ENCODE results near the gene RNF207. TPM values are rescaled to one million over a fixed set of nuclear protein-coding genes. Genes with fewer than 3 reads are reported as not detected.

Gene RNF207
- total and polyA plus RNA-seq, 2 experiments from 2014 or later = 29.3 to 30.9 TPM

DNA sequence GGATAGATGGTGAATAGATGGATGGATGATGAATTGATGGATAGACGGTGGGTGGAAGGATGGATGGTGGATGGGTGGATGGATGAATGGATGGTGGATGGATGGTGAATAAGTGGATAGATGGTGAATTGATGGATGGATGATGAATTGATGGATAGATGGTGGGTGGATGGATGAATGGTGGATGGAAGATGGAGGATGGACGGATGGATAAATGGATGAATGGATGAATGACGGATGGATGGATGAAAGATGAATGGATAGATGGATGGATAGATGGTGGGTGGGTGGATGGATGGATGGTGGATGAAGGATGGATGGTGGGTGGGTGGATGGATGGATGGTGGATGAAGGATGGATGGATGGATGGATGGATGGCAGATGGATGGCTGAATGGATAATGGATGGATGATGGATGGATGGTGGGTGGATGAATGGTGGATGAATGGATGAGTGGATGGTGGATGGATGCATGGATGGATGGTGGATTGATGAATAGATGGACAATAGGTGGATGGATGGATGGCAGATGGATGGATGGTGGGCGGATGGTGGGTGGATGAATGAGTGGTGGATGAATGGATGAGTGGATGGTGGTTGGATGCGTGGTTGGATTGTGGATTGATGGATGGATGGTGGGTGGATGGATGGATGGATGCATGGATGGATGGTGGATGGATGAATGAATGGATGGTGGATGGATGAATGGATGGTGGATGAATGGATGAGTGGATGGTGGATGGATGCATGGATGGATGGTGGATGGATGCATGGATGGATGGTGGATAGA, 31.1 kb upstream of the RNF207 start:
- 98% methylated on average over 5 of the region's 5 CpGs for WGBS (ENCODE audit: low lambda C conversion rate, missing lambda C conversion rate)
- H3K4me1 ChIP-seq (ENCODE audit: insufficient read depth) = peaks cover 6% of the 10 kb centered on the region
- TF ChIP-seq EZH2phosphoT487 (IDR thresholded peaks at IDR 0.05; ENCODE audit: low read depth, severe bottlenecking, unreplicated experiment) (no peak), EZH2 (IDR thresholded peaks at IDR 0.05; ENCODE audit: borderline replicate concordance) (no peak), CTCF (IDR thresholded peaks at IDR 0.05; ENCODE audit: poor library complexity) (no peak)

DNA sequence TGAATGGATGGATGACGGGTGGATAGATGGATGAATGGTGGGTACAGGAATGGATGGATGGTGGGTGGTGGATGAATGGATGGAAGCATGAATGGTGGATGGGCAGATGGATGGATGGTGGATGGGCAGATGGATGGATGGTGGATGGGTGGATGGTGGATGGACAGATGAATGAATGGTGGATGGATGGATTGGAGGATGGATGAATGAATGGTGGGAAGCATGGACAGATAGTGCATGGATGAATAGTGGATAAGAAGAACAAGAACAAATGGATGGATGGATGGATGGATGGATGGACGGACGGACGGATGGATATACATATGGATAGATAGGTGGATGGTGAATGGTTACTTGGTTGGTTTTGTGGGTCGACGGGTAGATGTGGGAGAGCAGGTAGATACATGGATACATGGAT, 30.5 kb upstream of the RNF207 start:
- Histone ChIP-seq H3K4me3 (no peak overlapping the region), H3K79me2 (no peaks in the 10 kb centered on the region), H3K9me3 (ENCODE audit: low read depth) (no peaks in the 10 kb centered on the region), H4K20me1 (ENCODE audit: insufficient read depth, poor library complexity, severe bottlenecking) (no peaks in the 10 kb centered on the region), H3K27me3 (peaks cover 39% of the 10 kb centered on the region), H2AFZ (no peak overlapping the region), H3K4me1 (ENCODE audit: insufficient read depth) (peaks cover 6% of the 10 kb centered on the region), H3K4me2 (no peak overlapping the region), H3K27ac (no peak overlapping the region), H3K9me2 (replicated peaks; ENCODE audit: insufficient read depth) (no peaks in the 10 kb centered on the region), H3K36me3 (replicated peaks; ENCODE audit: insufficient read depth, low read depth) (no peaks in the 10 kb centered on the region)
- no peak for TF ChIP-seq EZH2 (IDR thresholded peaks at IDR 0.05; ENCODE audit: borderline replicate concordance)
- DNase-seq (ENCODE audit: low spot score) = no peak
- WGBS (ENCODE audit: low lambda C conversion rate, missing lambda C conversion rate) = 96% methylated on average over 5 of the region's 6 CpGs

More for the DNA sequence above, 31.1 kb upstream of the RNF207 start:
- H3K27me3 ChIP-seq = peaks cover 37% of the 10 kb centered on the region
- no peak overlapping the region for H2AFZ ChIP-seq
- no peak overlapping the region for H3K27ac ChIP-seq
- H3K79me2 ChIP-seq = no peaks in the 10 kb centered on the region
- no peaks in the 10 kb centered on the region for H4K20me1 ChIP-seq (ENCODE audit: insufficient read depth, poor library complexity, severe bottlenecking)
- no peak overlapping the region for H3K4me3 ChIP-seq
- no peaks in the 10 kb centered on the region for H3K9me2 ChIP-seq (replicated peaks; ENCODE audit: insufficient read depth)
- H3K9me3 ChIP-seq (ENCODE audit: low read depth) = no peaks in the 10 kb centered on the region
- no peak for DNase-seq (ENCODE audit: low spot score)
- no peaks in the 10 kb centered on the region for H3K36me3 ChIP-seq (replicated peaks; ENCODE audit: insufficient read depth, low read depth)
- H3K4me2 ChIP-seq = no peak overlapping the region

DNA sequence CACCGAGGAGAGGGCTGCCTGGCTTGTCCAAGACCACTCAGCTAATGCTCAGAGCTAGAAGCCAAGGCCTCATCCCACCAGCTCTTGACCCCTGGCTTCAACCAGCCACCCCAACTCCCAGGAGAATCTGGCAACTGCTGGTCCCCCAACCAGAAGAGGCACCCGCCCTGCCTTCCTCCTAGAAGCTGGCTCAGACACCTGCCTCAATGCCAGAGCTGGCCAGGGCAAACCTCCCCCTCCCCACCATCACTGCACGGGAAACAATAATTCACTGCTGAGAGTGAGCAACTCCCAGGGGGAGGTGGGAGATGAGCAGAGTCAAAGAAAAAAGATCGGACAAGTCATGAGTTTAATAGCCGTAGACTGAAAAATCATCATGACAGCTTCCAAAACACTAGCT, 29.1 kb upstream of the RNF207 start:
- DNase-seq (ENCODE audit: low spot score) = no peak
- WGBS (ENCODE audit: low lambda C conversion rate, missing lambda C conversion rate) = 79% methylated on average over 5 of the region's 5 CpGs
- no peaks in the 10 kb centered on the region for H3K9me2 ChIP-seq (replicated peaks; ENCODE audit: insufficient read depth)
- H3K4me3 ChIP-seq = no peak overlapping the region
- no peak overlapping the region for H2AFZ ChIP-seq
- no peaks in the 10 kb centered on the region for H3K79me2 ChIP-seq
- no peaks in the 10 kb centered on the region for H3K9me3 ChIP-seq (ENCODE audit: low read depth)
- peaks cover 12% of the 10 kb centered on the region for H3K4me1 ChIP-seq (ENCODE audit: insufficient read depth)
- H4K20me1 ChIP-seq (ENCODE audit: insufficient read depth, poor library complexity, severe bottlenecking) = peaks cover 3% of the 10 kb centered on the region
- H3K4me2 ChIP-seq = no peak overlapping the region
- H3K36me3 ChIP-seq (replicated peaks; ENCODE audit: insufficient read depth, low read depth) = no peaks in the 10 kb centered on the region
- peaks cover 53% of the 10 kb centered on the region for H3K27me3 ChIP-seq
- TF ChIP-seq EZH2phosphoT487 (IDR thresholded peaks at IDR 0.05; ENCODE audit: low read depth, severe bottlenecking, unreplicated experiment) (no peak), CTCF (IDR thresholded peaks at IDR 0.05; ENCODE audit: poor library complexity) (no peak), EZH2 (IDR thresholded peaks at IDR 0.05; ENCODE audit: borderline replicate concordance) (no peak)
- no peak overlapping the region for H3K27ac ChIP-seq

DNA sequence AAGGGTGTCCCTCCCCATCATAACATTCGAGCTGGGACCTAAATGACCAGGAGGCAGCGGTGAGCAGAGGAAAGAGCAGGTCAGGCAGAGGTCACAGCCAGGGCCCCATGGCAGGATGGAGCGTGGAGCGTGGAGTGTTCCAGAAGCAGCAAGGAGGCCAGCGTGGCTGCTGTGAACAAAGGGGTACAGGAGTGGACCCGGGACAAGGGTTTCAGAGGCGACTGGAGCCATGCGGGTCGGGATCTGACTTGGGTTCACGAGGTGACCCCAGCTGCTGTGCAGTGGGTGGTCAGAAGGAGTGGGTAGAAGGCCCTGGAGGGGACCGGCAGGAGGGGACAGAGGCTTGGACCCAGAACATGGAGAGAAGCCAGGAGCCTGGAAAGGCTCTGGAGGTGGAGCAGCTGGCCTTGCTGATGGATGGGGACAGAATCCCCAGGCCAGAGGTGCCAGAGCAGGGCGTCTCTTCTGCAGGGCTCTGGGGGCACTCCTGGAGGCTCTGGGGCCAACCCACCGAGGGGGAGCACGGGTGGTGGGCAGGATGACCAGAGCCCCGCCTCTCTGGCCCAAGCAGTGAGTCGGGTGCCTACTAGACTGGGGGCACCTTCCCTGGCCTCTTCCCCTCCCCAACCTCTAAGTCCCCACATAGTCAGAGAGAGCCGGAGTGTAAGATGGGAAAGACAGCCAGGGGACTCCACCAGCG, 28.1 kb upstream of the RNF207 start:
- H3K4me2 ChIP-seq = no peak overlapping the region
- 90% methylated on average over 16 of the region's 18 CpGs for WGBS (ENCODE audit: low lambda C conversion rate, missing lambda C conversion rate)
- DNase-seq (ENCODE audit: low spot score) = no peak
- H2AFZ ChIP-seq = no peak overlapping the region
- H3K9me2 ChIP-seq (replicated peaks; ENCODE audit: insufficient read depth) = no peaks in the 10 kb centered on the region
- no peak overlapping the region for H3K27ac ChIP-seq
- H3K4me1 ChIP-seq (ENCODE audit: insufficient read depth) = peaks cover 12% of the 10 kb centered on the region
- peaks cover 56% of the 10 kb centered on the region for H3K27me3 ChIP-seq
- H3K4me3 ChIP-seq = no peak overlapping the region
- no peaks in the 10 kb centered on the region for H3K79me2 ChIP-seq
- no peak for TF ChIP-seq CTCF (IDR thresholded peaks at IDR 0.05; ENCODE audit: poor library complexity)
- no peaks in the 10 kb centered on the region for H3K9me3 ChIP-seq (ENCODE audit: low read depth)
- peaks cover 3% of the 10 kb centered on the region for H4K20me1 ChIP-seq (ENCODE audit: insufficient read depth, poor library complexity, severe bottlenecking)
- H3K36me3 ChIP-seq (replicated peaks; ENCODE audit: insufficient read depth, low read depth) = no peaks in the 10 kb centered on the region
